ENCODE data around the gene CYTIP.

CYTIP gene

GRCh38 chr2:157432475-157433106, 11.3 kb downstream of the CYTIP start:
- Histone ChIP-seq H3K4me3 (ENCODE audit: low read depth, low read length) (no peak overlapping the region), H3K36me3 (no peaks in the 10 kb centered on the region), H3K9me3 (no peaks in the 10 kb centered on the region), H3K27me3 (no peaks in the 10 kb centered on the region), H3K4me1 (no peaks in the 10 kb centered on the region)
- DNase-seq = no peak
- no peak for TF ChIP-seq CTCF (IDR thresholded peaks at IDR 0.05; ENCODE audit: low read depth, low read length)

- no peak for TF ChIP-seq CTCF (IDR thresholded peaks at IDR 0.05; ENCODE audit: low read depth, low read length)
- Histone ChIP-seq H3K4me3 (ENCODE audit: low read depth, low read length) (no peak overlapping the region), H3K9me3 (no peaks in the 10 kb centered on the region), H3K36me3 (no peaks in the 10 kb centered on the region), H3K4me1 (no peaks in the 10 kb centered on the region), H3K27me3 (no peaks in the 10 kb centered on the region)
- DNase-seq = no peak
These were observed 12.7 kb downstream of the CYTIP start for GRCh38 chr2:157431176-157431575.

- no peak for TF ChIP-seq CTCF (IDR thresholded peaks at IDR 0.05; ENCODE audit: low read depth, low read length)
- no peaks in the 10 kb centered on the region for H3K36me3 ChIP-seq
- no peak for DNase-seq
- no peaks in the 10 kb centered on the region for H3K9me3 ChIP-seq
- no peaks in the 10 kb centered on the region for H3K4me1 ChIP-seq
- no peaks in the 10 kb centered on the region for H3K27me3 ChIP-seq
- H3K4me3 ChIP-seq (ENCODE audit: low read depth, low read length) = no peak overlapping the region
These were observed 15.3 kb downstream of the CYTIP start for GRCh38 chr2:157428500-157429175.

GRCh38 chr2:157427922-157428303, 16.0 kb downstream of the CYTIP start:
- TF ChIP-seq CTCF (IDR thresholded peaks at IDR 0.05; ENCODE audit: low read depth, low read length) = no peak
- H3K9me3 ChIP-seq = no peaks in the 10 kb centered on the region
- H3K4me3 ChIP-seq (ENCODE audit: low read depth, low read length) = no peak overlapping the region
- DNase-seq = no peak
- no peaks in the 10 kb centered on the region for H3K4me1 ChIP-seq
- no peaks in the 10 kb centered on the region for H3K27me3 ChIP-seq
- H3K36me3 ChIP-seq = no peaks in the 10 kb centered on the region

- H3K36me3 ChIP-seq = no peaks in the 10 kb centered on the region
- TF ChIP-seq CTCF (IDR thresholded peaks at IDR 0.05; ENCODE audit: low read depth, low read length) = no peak
- no peaks in the 10 kb centered on the region for H3K4me1 ChIP-seq
- DNase-seq = no peak
- H3K27me3 ChIP-seq = no peaks in the 10 kb centered on the region
- H3K9me3 ChIP-seq = no peaks in the 10 kb centered on the region
- H3K4me3 ChIP-seq (ENCODE audit: low read depth, low read length) = no peak overlapping the region
These were observed 16.6 kb downstream of the CYTIP start for GRCh38 chr2:157427003-157427921.
